ENCODE results near the gene RARRES2.

- TF ChIP-seq USF2 (IDR thresholded peaks at IDR 0.05; ENCODE audit: borderline replicate concordance, low read depth, low read length) (no peak), RXRA (IDR thresholded peaks at IDR 0.05; ENCODE audit: borderline replicate concordance, low read depth) (no peak), SIN3A (IDR thresholded peaks at IDR 0.05; ENCODE audit: borderline replicate concordance, low read depth, low read length) (no peak), RAD21 (IDR thresholded peaks at IDR 0.05; ENCODE audit: low read length) (no peak), YY1 (IDR thresholded peaks at IDR 0.05; ENCODE audit: low read depth) (no peak), TCF12 (IDR thresholded peaks at IDR 0.05) (no peak), TAF1 (IDR thresholded peaks at IDR 0.05; ENCODE audit: borderline replicate concordance, low read depth, low read length) (no peak), EZH2phosphoT487 (IDR thresholded peaks at IDR 0.05; ENCODE audit: borderline replicate concordance, low read depth) (no peak), RFX5 (IDR thresholded peaks at IDR 0.05; ENCODE audit: low read length) (no peak), ELF1 (IDR thresholded peaks at IDR 0.05) (no peak), POLR2AphosphoS5 (IDR thresholded peaks at IDR 0.05; ENCODE audit: low read depth, low read length) (no peak), ZBTB33 (IDR thresholded peaks at IDR 0.05; ENCODE audit: borderline replicate concordance, low read depth) (no peak)
- TF ChIP-seq, protein P1, sequence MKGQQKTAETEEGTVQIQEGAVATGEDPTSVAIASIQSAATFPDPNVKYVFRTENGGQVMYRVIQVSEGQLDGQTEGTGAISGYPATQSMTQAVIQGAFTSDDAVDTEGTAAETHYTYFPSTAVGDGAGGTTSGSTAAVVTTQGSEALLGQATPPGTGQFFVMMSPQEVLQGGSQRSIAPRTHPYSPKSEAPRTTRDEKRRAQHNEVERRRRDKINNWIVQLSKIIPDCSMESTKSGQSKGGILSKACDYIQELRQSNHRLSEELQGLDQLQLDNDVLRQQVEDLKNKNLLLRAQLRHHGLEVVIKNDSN (IDR thresholded peaks at IDR 0.05; ENCODE audit: borderline replicate concordance, low read depth), result no peak
- TF ChIP-seq, protein P2, sequence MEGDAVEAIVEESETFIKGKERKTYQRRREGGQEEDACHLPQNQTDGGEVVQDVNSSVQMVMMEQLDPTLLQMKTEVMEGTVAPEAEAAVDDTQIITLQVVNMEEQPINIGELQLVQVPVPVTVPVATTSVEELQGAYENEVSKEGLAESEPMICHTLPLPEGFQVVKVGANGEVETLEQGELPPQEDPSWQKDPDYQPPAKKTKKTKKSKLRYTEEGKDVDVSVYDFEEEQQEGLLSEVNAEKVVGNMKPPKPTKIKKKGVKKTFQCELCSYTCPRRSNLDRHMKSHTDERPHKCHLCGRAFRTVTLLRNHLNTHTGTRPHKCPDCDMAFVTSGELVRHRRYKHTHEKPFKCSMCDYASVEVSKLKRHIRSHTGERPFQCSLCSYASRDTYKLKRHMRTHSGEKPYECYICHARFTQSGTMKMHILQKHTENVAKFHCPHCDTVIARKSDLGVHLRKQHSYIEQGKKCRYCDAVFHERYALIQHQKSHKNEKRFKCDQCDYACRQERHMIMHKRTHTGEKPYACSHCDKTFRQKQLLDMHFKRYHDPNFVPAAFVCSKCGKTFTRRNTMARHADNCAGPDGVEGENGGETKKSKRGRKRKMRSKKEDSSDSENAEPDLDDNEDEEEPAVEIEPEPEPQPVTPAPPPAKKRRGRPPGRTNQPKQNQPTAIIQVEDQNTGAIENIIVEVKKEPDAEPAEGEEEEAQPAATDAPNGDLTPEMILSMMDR (IDR thresholded peaks at IDR 0.05), result no peak
Observed at GRCh38 chr7:150325110-150325611, 16.3 kb downstream of the RARRES2 start.

Measured in SK-N-SH (cell line).